Measurements from ENCODE around the gene TMEM238.

Gene TMEM238

GRCh38 chr19:55358493-55358892 lies 25.6 kb downstream of the TMEM238 start:
- DNase-seq (ENCODE audit: low spot score): no peak

GRCh38 chr19:55355213-55355821 lies 28.8 kb downstream of the TMEM238 start:
- DNase-seq (ENCODE audit: low spot score): no peak

DNA sequence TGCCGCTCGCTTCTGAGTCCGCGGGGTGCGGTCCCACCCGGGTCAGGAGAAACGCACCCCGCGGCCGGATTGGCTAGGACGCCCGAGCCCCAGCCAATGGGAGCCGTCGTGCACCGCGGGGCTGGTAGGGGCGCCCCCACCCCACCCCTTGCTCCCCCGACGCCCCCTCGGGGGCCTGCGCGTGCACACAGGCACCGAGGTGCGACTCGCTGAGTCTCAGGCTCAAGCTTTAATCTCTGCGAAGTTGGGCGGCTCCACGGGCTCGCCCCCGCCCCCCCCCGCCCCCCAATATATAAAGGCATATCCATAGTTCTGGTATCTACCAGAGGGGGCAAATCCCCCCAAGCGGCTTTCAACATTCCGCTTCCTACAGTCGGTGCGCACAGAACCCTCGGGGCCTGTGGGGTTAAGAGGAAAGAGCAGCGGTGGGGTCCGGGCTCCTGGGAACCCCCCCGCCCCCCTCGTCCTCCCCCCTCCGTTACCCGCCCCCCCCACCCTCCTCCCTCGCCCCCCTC lies 29.3 kb downstream of the TMEM238 start, which contains the start of gene COX6B2:
COX6B2 (minus strand) TSS at position 22 of the 515 bp plus-strand sequence. CDS start 198 bp downstream, outside the sequence.
- no peak for DNase-seq (ENCODE audit: low spot score)

DNA sequence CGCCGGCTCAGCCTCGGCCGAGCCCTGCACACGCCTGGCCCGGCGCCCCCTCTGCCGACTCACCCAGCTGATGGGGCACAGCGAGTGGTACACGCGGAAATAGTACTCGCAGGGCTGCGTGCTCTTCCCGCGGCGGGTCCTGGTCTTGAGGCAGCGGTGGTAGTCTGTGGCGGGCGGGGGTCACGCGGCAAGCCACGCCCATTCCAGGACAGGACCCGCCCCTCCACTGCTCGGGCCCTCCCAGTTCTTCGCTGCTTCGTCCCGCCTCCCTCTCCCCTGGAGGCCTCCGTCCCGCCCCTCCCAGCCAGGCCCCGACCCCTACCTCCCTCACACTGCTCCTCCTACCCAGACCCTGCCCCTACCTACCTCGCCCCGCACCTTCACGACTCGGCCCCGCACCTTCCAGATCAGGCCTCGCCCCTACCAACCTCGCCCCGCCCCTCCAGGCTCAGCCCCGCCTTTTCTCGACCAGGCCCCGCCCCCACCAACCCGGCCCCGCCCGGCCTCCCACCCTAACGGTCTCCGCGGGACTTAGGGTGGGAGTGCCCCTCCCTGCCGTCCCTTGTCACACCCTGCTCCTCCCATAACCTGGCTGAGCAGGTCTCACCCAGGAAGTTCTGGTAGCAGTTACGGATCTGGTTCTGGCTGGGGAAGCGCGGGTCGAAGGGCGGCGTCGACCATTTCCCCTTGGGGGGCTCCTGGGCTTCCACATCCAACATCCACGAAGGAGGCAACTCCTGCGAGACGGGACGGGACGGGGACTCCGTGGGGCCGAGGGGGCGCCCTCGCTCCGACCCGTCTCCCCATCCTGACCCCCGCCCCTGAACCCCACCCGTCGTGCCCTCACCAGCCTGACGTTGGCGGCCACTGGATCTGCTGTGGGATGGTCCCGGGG lies 30.0 kb downstream of the TMEM238 start:
- peak; percentile 68 for DNase-seq (ENCODE audit: low spot score)

GRCh38 chr19:55353356-55353802 lies 30.7 kb downstream of the TMEM238 start:
- DNase-seq (ENCODE audit: low spot score): no peak

GRCh38 chr19:55352549-55353145 lies 31.4 kb downstream of the TMEM238 start:
- DNase-seq (ENCODE audit: low spot score): peak; percentile 64

GRCh38 chr19:55352040-55352439 lies 32.1 kb downstream of the TMEM238 start:
- peak; percentile 90 for DNase-seq (ENCODE audit: low spot score)

DNA sequence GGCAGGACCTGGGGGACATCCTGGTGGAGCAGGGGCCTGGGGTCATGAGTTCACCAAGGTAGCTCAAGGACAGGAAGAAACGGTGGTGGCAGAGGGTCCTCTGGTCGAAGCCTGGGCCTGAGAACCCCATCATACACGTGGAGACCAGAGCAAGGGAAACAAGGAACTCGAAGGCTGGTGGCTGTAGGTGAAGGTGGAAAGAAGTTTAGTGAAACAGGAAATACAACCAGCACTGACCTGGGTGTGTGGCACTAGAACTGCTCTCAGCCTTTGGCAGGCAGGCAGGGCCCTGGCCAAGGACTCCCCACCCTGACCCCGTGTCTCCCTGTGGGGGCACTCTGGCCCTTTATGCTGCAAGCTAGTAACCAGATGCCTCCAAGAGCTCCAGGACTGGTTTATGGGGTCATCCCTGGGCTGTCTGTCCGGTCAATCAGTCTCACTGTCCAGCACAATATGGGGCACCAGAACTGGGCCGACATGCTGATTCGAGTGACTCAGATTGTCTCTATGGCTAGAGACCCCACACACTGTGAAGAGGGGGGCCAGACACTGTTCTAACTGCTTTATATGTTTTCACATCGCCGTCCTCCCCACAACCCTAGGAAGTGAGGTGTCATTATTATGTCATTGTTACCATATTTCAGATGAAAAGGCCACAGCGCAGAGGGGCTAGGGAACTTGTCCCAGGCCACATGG lies 33.3 kb downstream of the TMEM238 start:
- DNase-seq (ENCODE audit: low spot score): no peak

DNA sequence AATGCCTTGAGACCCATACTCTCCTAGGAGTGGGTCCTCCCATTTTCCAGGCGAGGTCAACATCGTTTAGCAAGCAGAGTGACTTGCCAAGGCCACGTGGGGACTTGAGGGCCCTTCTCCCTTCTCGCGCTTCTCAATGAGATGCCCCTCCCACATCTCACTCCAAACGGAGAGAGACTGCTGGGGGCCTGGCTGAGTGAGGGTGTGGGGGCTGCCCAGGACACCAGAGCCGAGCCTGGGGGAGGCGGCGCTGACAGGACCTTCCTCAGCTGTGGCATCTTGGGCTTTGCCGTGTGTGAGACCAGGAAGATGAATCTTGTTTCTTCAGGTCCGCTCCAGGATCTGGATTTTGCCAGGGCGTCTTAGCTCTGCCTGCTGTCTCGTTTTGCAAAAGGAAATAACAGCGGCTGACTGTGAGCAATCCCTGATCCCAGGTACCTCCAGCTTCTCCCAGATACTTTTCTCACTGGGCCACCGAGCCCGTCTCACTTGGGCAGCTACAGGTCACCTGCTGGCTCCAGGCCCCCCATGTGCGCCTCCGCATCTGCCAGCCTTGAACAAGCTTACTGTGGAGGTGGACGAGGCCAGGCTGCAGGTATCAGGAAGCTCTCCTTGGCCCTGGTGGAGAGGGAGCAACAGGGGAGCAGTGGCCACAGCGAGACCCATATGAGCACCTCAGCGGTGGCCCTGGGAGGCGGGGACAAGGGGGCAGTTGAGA lies 35.6 kb downstream of the TMEM238 start:
- DNase-seq (ENCODE audit: low spot score): no peak

DNA sequence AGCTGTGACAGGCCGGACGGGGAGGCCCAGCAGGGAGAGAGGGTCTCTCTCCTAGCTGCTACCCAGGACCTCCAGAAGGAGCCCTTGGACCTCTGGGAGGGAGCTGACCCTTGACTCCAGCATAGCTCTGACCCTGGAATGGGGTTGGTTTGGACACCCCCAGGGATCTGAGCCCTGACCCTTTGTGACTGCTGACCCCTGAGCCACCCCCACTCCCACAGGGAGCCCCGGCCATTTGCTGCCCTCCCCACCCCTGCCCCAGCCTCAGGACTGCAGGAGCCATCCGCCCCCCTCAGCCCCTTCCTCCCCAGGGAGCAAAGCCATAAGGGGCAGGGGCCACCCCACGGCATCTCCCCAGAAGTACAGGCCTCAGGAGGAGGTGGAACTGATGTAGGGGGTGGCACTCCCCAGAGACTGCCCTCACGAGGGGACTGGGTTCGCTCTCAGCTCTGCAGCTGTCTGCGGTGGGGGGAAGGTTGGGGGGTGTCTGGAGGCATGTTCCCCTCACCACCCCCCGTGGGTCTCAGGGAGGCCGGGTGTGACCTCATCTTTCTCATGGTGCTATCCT lies 36.6 kb downstream of the TMEM238 start:
- no peak for DNase-seq (ENCODE audit: low spot score)

- no peak for DNase-seq (ENCODE audit: low spot score)
Observed at GRCh38 chr19:55346725-55347441, 37.2 kb downstream of the TMEM238 start.

DNA sequence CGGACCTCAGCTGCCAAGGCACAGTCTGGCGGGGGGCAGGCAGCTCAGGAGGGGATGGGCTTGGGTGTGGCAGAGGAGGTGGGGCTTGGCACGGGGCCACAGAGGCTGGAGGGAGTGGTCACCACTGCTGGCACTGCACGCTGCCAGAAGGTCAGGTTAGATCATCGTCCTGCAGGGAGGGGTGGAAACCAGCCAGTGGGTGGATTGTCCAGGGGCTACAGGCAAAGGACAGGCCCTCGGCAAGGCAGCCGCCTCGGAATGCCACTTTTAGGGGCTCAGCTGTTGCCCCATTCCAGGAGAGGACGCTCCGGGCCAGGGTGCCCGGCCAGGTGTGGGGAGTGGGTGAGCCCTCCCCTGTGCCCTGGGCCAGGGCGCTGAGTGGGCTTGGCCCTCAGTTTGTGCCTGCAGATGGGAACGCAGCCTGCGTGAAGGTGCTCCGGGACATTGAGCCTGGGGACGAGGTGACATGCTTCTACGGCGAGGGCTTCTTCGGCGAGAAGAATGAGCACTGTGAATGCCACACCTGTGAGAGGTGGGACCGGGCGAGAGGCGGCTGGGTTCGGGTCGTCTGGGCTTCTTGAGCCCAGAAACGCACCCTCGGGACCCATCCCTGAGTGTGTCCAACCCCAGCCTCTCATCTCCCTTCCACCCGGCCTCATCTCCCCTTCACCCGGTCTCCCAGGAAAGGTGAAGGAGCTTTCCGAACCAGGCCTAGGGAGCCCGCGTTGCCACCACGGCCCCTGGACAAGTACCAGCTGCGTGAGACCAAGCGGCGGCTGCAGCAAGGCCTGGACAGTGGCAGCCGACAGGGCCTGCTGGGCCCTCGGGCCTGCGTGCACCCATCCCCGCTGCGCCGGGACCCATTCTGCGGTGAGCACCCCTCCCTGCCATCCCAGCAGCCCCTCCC lies 38.0 kb downstream of the TMEM238 start:
- DNase-seq (ENCODE audit: low spot score): peak; percentile 82

GRCh38 chr19:55345101-55345817 lies 38.8 kb downstream of the TMEM238 start:
- DNase-seq (ENCODE audit: low spot score): no peak

GRCh38 chr19:55344444-55344843 lies 39.6 kb downstream of the TMEM238 start:
- DNase-seq (ENCODE audit: low spot score): no peak

DNA sequence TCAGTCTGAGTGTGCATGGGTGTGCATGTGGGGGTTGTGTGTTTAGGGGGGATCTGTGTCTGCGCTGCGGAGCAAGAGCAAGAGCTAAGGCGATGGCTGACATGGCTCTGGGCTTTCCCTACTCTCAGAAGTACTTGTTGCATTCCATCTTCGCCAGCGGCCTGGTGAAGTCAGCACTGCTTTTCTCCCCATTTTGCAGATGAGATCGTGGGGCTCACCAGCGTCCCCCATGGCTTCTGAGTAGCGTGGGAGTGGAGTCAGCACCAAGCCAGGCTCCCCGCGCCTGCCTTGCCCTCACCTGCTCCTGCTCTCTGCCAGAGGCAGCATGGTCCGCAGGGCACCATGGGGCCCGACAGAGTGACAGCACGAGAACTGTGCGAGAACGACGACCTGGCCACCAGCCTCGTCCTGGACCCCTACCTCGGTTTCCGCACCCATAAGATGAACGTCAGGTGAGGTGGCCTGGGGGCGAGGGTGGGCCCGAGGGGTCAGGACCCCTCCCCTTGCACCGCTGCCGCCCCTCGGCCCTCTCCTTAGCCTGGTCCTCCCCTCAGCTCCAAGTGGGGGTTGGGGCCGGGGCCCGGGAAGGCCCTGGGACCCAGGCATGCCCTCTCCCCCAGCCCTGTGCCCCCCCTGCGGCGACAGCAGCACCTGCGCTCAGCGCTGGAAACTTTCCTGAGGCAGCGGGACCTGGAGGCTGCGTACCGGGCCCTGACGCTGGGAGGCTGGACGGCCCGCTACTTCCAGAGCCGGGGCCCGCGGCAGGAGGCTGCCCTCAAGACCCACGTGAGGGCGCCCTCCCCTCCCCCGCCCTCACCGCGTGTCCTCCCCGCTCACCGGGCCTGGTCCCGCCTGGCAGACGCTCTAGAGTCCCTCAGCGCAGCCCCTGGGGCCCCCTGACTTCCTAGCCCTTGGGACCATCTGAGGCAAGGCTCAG lies 42.2 kb downstream of the TMEM238 start:
- DNase-seq (ENCODE audit: low spot score): no peak

- peak; percentile 77 for DNase-seq (ENCODE audit: low spot score)
Observed at GRCh38 chr19:55341171-55341588, 42.9 kb downstream of the TMEM238 start.

DNA sequence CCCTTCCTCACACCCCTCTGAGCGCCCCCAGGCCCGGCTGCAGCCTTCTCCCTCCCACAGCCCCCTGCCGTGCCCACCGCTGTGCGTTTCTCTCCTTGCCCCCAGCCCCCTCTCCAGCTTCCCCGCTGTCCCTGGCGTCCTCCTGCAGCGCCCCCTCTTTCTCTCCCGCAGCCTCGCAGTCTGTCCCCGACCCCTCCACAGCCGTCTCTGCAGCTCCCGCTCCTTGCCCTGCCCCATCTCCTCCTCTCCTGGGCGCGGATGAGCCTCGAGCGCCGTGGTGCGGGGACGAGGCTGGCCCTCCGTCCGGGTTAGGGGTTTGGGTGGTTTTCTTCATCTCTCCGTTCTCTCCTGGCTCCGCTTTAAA lies 43.3 kb downstream of the TMEM238 start:
- DNase-seq (ENCODE audit: low spot score): no peak

All from SW480 (cell line).